HEK293 (cell line): ENCODE data around the gene SLC2A8.

Experiments
- CTCF ChIP-seq: fragments of 450-650 bp; formaldehyde crosslinking; IDR thresholded peaks from 2 replicates; pipeline ENCODE4 v1.5.1; 2016; ENCODE audit warnings: missing biosample characterization, missing genetic modification characterization
- ELK4 ChIP-seq: IDR thresholded peaks from 2 replicates; pipeline ENCODE4 v1.6.1; 2011; ENCODE audit warnings: mild to moderate bottlenecking, low read depth, low read length, borderline replicate concordance
- KLF8 ChIP-seq: fragments of 450-650 bp; formaldehyde crosslinking; IDR thresholded peaks from 2 replicates; pipeline ENCODE4 v1.5.1; 2016; ENCODE audit warnings: missing biosample characterization, missing genetic modification characterization
- PRDM10 ChIP-seq: fragments of 450-650 bp; formaldehyde crosslinking; IDR thresholded peaks from 2 replicates; pipeline ENCODE4 v1.5.1; 2016; ENCODE audit warnings: missing biosample characterization, missing genetic modification characterization
- SCRT2 ChIP-seq: fragments of 450-650 bp; formaldehyde crosslinking; IDR thresholded peaks from 2 replicates; pipeline ENCODE4 v1.5.1; 2016; ENCODE audit warnings: missing biosample characterization, missing genetic modification characterization
- ZNF121 ChIP-seq: fragments of 450-650 bp; formaldehyde crosslinking; IDR thresholded peaks from 2 replicates; pipeline ENCODE4 v1.5.1; 2016; ENCODE audit warnings: missing biosample characterization, missing genetic modification characterization
- ZNF449 ChIP-seq: fragments of 450-650 bp; formaldehyde crosslinking; IDR thresholded peaks from 2 replicates; pipeline ENCODE4 v1.5.1; 2017; ENCODE audit warnings: missing biosample characterization, mild to moderate bottlenecking, missing genetic modification characterization, moderate library complexity
- ZNF473 ChIP-seq: fragments of 450-650 bp; formaldehyde crosslinking; IDR thresholded peaks from 2 replicates; pipeline ENCODE4 v1.5.1; 2017; ENCODE audit warnings: missing biosample characterization, missing genetic modification characterization
- ZNF639 ChIP-seq: fragments of 450-650 bp; formaldehyde crosslinking; IDR thresholded peaks from 2 replicates; pipeline ENCODE4 v1.5.1; 2016; ENCODE audit warnings: missing biosample characterization, missing genetic modification characterization
- ZNF660 ChIP-seq: fragments of 450-650 bp; IDR thresholded peaks from 2 replicates; pipeline ENCODE4 v1.5.1; 2018; ENCODE audit warnings: missing biosample characterization, mild to moderate bottlenecking, missing genetic modification characterization
- TF ChIP-seq, protein P1 (sequence below): fragments of 450-650 bp; formaldehyde crosslinking; IDR thresholded peaks from 2 replicates; pipeline ENCODE4 v1.5.0; 2017; ENCODE audit warnings: missing biosample characterization, missing genetic modification characterization, borderline replicate concordance
- TF ChIP-seq, protein P2 (sequence below): fragments of 450-650 bp; formaldehyde crosslinking; IDR thresholded peaks from 2 replicates; pipeline ENCODE4 v1.5.1; 2017; ENCODE audit warnings: missing biosample characterization, missing genetic modification characterization

The SLC2A8 gene

GRCh38 chr9:127396808-127397645, at the start of gene SLC2A8 (continued):
- TF ChIP-seq ZNF121 (tag by site-specific recombination) (peak; percentile 75; the same call in 1 of the 2 replicates), KLF8 (tag by site-specific recombination) (peak; percentile 19; the same call in 1 of the 2 replicates), ZNF449 (peak; percentile 75), ZNF660 (tag by site-specific recombination) (peak; percentile 65; the same call in 1 of the 2 replicates), PRDM10 (tag by site-specific recombination) (peak; percentile 55; the same call in 1 of the 2 replicates), ZNF473 (tag by site-specific recombination) (no peak), CTCF (tag by site-specific recombination) (no peak), ELK4 (no peak), SCRT2 (tag by site-specific recombination) (0 out of 2 replicates have a peak, but pooled peaks have one; percentile 36), ZNF639 (no peak)
- TF ChIP-seq, protein P1, sequence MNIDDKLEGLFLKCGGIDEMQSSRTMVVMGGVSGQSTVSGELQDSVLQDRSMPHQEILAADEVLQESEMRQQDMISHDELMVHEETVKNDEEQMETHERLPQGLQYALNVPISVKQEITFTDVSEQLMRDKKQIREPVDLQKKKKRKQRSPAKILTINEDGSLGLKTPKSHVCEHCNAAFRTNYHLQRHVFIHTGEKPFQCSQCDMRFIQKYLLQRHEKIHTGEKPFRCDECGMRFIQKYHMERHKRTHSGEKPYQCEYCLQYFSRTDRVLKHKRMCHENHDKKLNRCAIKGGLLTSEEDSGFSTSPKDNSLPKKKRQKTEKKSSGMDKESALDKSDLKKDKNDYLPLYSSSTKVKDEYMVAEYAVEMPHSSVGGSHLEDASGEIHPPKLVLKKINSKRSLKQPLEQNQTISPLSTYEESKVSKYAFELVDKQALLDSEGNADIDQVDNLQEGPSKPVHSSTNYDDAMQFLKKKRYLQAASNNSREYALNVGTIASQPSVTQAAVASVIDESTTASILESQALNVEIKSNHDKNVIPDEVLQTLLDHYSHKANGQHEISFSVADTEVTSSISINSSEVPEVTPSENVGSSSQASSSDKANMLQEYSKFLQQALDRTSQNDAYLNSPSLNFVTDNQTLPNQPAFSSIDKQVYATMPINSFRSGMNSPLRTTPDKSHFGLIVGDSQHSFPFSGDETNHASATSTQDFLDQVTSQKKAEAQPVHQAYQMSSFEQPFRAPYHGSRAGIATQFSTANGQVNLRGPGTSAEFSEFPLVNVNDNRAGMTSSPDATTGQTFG (tag by site-specific recombination): no peak
- TF ChIP-seq, protein P2, sequence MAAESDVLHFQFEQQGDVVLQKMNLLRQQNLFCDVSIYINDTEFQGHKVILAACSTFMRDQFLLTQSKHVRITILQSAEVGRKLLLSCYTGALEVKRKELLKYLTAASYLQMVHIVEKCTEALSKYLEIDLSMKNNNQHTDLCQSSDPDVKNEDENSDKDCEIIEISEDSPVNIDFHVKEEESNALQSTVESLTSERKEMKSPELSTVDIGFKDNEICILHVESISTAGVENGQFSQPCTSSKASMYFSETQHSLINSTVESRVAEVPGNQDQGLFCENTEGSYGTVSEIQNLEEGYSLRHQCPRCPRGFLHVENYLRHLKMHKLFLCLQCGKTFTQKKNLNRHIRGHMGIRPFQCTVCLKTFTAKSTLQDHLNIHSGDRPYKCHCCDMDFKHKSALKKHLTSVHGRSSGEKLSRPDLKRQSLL (tag by site-specific recombination): 0 out of 2 replicates have a peak, but pooled peaks have one; percentile 28
